CD4-positive, alpha-beta T cell treated with Interleukin-6 for 4 hours (primary cell): ENCODE results near the gene GARNL3.

Source experiments
- DNase-seq: peaks from one replicate; pipeline ENCODE4 v3.0.0-alpha.2; 2020; ENCODE audit warnings: mixed read lengths

Gene GARNL3

GRCh38 chr9:127316586-127317323 lies 52.2 kb downstream of the GARNL3 start:
- DNase-seq: no peak

DNA sequence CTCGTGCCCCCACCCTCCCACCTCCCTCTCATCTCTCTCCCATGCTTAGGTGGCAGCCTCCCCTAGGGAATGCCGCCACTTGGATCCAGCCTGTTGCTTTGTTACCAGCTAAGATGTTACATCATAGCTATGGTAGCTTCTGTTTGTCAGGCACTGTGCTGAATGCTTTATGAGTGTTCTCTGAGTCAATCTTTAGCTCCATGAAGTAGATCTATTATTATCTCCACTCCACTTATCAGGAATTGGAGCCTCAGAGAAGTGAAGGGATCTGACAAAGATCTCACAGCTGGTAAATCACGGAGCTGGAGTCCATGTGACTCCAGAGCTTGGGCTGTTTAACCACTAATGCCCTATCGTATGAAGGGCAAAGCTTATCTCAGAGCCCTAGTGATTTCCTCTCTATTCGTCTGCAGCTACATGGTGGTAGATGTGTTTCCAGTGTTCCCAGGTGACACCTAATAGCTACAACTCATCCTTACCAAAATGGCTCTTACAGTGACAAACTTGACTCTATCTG lies 54.1 kb downstream of the GARNL3 start:
- no peak for DNase-seq

GRCh38 chr9:127319366-127320114 lies 55.0 kb downstream of the GARNL3 start:
- DNase-seq: no peak

GRCh38 chr9:127320115-127320378 lies 55.5 kb downstream of the GARNL3 start:
- DNase-seq: no peak

DNA sequence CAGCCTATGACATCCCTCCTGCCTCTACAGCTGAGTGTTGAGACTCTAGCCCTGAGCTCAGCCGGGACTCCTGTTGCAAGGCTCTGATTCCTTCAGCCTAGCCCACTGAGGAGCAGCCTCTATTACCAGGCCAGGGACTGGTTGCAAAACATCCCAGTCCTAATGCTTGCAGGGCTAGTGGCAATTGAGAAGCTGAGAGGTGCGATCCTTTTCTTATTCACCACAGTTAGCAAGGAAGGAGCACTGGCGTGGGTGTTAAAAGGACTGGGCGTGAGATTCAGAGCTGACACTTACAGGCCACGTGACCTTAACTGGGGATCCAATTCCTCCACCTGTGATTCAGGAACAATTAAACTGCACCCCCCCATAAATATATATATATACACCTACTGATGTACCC lies 58.8 kb downstream of the GARNL3 start:
- no peak for DNase-seq

DNA sequence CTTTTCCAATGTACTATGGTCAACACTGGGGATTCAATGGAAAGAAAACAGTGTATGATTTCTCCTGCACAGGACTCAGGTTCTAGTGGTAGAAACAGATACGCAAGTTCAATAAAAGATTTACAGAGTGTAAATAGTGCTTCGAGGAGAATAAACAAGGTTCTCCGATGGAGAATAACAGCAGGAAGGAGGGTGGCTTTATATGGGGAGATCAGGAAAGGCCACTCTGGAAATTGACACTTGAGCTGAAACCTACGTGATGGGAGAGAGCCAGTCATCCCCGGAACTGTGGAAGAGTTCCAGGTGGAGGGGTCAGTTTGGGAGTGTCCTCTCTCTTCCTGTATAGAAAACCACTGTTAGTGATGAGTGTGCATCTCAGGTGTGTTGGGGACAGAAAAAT lies 65.9 kb downstream of the GARNL3 start:
- no peak for DNase-seq

DNA sequence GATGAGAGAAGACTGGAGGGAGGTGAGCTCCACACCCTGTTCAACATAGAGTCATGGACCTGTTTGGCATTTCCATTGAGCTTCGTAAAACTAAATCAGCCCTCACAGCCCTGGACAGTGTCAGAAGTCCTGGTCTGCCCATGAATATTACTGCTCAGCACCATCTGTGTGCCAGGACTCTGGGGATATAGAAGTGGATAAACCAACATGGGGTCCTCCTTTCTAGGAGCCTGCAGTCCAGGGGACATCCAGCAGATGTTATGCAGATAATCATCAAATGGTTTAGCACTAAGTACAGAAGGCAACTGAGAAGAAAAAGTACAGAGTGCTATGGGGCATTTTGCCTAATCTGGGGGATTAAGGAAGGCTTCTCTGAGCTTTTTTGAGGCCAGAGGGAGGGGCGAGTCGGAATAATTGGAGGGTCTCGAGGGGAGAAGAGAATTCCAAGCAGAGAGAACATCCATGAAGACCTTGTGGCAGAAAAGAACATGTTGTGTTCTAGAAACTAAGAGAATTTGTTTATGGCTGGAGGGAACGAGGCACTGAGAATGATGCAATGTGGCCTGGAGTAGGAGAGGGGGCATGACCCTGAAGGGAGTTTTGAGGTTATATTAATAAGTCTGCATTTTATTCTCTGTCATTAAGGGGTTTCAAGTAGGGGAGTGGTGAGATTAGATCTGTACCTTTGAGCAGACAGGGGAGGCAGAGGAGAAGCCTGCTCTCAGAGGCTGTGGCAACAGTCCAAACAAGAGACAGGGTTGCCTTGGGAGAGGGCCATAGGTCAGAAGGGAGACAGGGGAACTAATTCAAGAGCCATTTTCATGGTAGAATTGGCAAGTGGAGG lies 68.9 kb downstream of the GARNL3 start:
- DNase-seq: no peak

DNA sequence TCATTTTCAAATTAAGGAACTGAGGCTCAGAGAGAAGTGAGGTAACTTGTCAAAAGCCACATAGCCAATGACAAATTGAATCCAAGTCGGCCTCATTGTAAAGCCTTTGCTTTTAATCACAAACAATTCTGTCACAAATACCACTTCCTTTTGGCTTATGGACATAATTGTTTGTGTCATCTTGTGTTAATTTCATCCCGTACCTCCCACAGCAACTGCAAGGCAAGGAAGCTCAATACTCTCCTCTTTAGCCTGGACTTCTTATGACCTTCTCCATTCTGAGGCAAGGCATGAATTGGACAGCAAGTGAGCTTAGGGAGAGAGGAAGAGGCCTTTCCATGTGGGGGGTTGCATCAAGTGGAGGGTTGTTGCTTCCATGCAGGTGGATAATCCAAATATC lies 70.2 kb downstream of the GARNL3 start:
- no peak for DNase-seq

DNA sequence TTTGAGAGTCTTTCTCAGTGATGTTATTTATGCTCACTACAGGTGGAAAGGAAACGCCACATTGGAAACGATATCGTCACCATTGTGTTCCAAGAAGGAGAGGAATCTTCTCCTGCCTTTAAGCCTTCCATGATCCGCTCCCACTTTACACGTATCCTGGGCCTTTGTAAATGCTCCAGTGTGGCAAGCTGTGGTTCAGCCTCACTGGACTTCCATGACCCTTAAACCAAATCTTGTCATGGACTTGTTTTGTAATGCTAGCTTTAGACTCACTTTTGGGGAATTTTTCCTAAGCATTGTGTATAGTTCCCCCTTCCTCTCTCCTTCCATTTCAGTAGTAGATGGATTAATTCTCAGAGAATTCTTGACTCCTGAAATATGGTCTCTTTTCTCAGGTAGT lies 71.5 kb downstream of the GARNL3 start:
- DNase-seq: no peak

DNA sequence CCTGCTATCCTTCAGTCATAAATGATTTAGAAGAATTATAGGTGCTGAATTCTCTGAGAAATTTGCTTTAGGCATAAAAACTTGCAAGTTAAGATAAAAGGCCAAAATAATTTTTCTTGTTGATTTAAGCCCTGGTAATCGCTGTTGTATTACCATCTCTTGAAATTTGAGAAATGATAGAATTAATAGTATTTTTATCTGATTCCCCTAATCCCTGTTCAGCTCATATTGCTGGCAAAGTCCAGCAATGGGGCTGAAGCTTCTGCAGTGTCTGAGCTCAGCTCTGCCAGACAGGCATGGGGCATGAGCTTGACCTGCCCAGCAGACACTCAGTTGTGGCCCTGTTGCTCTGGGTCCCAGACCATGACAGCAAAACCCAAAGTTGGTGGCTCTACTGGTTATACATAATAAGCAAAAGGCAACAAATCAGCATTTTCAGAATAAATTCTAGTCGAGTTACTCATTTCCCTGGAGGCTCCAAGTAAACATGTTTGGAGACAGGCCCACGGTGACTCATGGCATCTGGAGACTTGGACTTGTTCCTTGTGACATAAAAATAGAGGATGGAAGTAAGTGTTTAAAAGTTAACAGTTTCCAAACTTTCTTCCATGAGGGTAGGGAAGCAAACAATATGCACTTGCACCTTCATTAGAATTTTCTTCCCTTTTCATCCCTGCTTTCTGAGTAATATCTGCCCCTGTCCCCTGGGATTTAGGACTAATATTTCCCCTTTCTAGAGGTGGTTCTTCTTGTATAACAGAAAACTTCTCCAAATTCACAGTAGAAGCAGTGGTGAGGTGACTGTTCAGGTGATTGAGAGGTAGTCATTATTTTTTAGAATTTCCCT lies 72.2 kb downstream of the GARNL3 start:
- DNase-seq: no peak

DNA sequence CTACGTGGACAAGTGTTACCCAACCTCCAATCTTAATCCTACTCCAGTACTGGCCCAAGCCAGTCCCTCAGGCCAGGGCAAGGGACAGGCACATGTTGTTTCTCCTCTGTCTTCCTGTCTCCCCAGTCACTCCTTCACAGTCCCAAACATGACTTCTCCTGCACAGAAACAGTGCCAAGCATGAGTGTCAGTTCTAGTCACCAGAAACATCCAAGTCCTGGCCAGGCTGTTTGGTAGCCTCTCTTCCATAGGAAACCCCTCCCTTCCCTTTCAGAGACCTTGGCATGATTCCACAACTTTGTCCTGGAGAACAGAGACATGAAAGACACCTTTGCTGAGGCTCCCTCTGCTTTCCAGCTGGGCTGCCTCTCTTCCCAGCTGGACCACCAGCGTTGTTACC lies 76.1 kb downstream of the GARNL3 start:
- no peak for DNase-seq

GRCh38 chr9:127341152-127341551 lies 76.6 kb downstream of the GARNL3 start:
- DNase-seq: no peak

DNA sequence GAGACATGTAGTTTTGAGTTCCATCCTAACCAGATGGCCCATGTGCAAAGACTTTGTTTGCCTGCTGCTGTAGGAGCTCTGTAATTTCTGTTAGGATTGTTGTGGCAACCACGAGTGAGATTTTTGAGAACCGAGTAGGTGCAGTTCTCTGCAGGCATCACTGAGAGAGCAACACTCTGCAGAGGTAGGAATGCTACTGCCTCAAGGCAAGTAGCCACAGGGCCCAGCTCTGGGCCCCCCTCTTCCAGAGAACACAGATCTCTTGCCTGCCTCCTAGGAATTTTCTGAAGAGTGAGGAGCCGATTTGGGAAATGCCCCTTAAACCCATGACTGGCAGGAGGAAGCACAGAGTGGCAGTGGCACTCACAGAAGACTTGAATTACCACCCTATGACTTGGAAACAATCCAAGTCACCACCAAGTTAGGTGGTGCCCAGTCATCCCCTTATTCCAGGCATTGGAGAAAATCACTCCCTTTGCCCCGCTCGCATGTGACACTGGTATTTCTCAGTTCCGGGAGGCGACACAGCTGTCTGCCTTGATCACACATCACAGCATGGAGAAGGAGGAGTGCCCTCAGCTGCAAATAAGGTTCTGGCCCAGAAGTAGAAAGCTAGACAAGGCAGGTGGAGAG lies 79.9 kb downstream of the GARNL3 start:
- DNase-seq: no peak

DNA sequence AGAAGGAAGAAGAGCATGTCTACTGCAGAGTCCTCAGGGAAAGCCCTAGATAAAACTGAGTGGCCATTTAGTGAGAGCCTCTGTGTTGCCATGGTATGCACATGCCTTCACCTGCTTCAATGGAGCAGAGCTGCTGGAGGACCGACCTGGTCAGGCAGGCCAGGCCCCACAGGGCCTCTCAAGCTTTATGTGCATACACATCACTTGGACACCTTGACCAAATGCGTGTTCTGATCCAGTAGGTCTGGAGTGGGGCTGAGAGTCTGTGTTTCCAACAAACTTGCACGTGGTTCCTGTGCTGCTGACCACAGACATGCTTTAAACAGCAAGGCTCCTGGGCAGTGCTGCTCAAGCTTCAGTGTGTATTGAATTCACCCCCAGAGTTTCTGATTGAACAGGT lies 81.0 kb downstream of the GARNL3 start:
- DNase-seq: no peak

GRCh38 chr9:127346584-127346983 lies 82.0 kb downstream of the GARNL3 start:
- no peak for DNase-seq

- DNase-seq: no peak
Measured at GRCh38 chr9:127347831-127348776, 83.5 kb downstream of the GARNL3 start.

DNA sequence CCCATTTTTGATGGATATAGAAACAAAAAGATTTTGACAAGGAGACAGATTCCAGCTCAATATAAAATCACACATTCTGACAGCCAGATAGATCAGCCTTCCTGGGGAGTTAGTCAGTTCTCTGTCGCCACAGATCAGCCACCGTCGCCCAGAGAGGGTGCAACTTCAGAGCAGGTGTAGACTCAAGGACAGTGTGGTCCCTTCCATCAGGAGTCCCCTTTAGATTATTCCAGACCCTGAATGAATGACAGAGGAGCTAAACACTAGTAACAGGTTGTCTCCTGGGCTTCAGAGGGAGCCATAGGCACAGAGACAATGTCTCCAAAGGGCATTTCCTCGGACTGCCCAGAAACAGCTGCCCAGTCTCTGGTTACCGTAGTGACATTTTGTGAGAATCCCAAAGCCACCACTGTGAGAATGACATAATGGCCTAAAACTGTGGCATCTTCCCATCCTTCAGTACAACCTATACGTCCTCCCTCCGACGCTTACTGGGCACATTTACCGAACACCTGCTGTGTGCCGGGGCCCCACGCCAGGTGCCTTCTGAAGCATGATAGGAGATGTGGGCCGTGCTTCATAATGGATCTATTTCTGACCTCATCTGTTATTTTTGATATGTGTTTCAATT lies 85.0 kb downstream of the GARNL3 start:
- DNase-seq: no peak

DNA sequence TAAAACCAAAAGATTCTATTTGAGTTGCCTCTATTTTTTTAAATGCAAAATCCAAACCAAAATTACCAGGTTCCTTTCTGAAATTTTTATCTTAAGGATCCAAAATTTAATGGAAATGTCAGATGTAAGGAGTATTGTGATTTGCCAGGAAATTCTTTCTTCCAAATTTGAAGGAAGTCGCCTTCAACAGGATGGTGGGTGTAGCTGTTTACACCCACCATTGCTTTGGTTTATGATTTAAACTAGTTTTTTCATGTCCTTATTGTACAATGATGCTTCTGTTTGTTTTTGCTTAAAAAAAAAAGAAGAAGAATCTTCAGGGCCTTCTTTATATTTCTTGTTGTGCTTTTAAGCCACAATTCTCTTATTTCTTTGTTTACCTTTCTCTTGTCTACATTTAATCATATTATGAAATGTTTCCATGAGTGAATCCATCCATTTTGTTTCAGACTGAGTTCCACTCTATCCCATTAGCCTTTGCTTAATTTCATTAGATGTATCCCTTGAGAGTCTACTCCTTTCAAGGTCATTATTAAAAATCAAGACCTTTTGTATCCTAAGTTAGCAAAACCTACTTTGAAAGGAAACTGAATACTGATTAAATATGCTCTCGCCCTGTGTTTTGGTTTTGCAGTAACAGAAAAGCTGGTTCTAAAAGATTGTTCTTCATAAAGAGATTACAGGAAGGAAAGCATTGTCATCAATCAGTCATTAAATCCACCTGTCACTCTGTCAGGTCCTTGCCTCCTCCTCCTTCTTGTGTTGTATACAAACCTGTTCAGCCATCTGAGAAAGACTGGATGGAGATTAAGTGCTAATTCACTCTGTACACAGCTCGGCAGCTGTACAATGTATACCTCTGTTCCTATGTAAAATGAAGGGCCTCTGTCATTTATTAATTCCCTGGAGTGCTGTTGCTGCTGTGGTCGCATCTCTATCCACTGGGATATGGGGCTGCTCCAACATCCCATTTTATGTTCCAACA lies 86.9 kb downstream of the GARNL3 start:
- DNase-seq: no peak

- DNase-seq: no peak
Measured at GRCh38 chr9:127353882-127354281, 89.3 kb downstream of the GARNL3 start.
